Stomach (tissue), 9 donors: ENCODE data around the gene RIMKLB. TPM values are rescaled to one million over a fixed set of nuclear protein-coding genes. Genes with fewer than 3 reads are reported as not detected.

Experiments used
- DNase-seq, 2 donors: peaks; one replicate each; pipeline versions ENCODE4 v3.0.0 to v3.0.0-alpha.2; 2013 to 2019
- H3K27ac ChIP-seq, 5 donors: fragments of 200-600 bp in 4 of 5; sonication (generic) in 4 of 5; one replicate each; pipeline ENCODE4 v1.5.1; 2013 to 2019; ENCODE audit warnings: mild to moderate bottlenecking in 1 of 5, moderate library complexity in 1 of 5
- H3K27me3 ChIP-seq, 3 donors: fragments of 200-600 bp; sonication (generic); one replicate each; pipeline ENCODE4 v1.5.1; 2017 to 2019; ENCODE audit warnings: mixed run types in 1 of 3
- H3K36me3 ChIP-seq, 4 donors: fragments of 200-600 bp; sonication (generic); 1 replicate in 3 of 4; 2 replicates in 1 of 4; pipeline ENCODE4 v1.5.1; 2016 to 2019
- H3K4me1 ChIP-seq, 4 donors: fragments of 200-600 bp; sonication (generic); one replicate each; pipeline ENCODE4 v1.5.1; 2016 to 2019
- H3K4me3 ChIP-seq, 4 donors: fragments of 200-600 bp; sonication (generic) in 3 of 4; one replicate each; pipeline ENCODE4 v1.5.1; 2016 to 2019; ENCODE audit warnings: mild to moderate bottlenecking in 1 of 4
- H3K9me3 ChIP-seq, 4 donors: fragments of 200-600 bp; sonication (generic); one replicate each; pipeline ENCODE4 v1.5.1; 2016 to 2019
- CTCF ChIP-seq, 7 experiments: fragments of 450-650 bp in 4 of 7; fragments of 200-600 bp in 3 of 7; sonication (generic) in 3 of 7; IDR thresholded peaks; one replicate each; pipeline ENCODE4 v1.5.1; 2016 to 2019; ENCODE audit warnings: antibody characterized with exemption in 7 of 7, control low read depth in 2 of 7, mild to moderate bottlenecking in 1 of 7
- EP300 ChIP-seq: sonication (generic); formaldehyde crosslinking; IDR thresholded peaks from one replicate; pipeline ENCODE4 v1.6.1; 2017; ENCODE audit warnings: antibody characterized with exemption
- POLR2A ChIP-seq, 4 donors: fragments of 450-650 bp; IDR thresholded peaks; one replicate each; pipeline ENCODE4 v1.6.1; 2016; ENCODE audit warnings: antibody characterized with exemption in 4 of 4, control low read depth in 2 of 4, mild to moderate bottlenecking in 1 of 4, moderate library complexity in 1 of 4
- POLR2AphosphoS5 ChIP-seq, 3 donors: sonication (generic); formaldehyde crosslinking; IDR thresholded peaks; one replicate each; pipeline ENCODE4 v1.6.1; 2016; ENCODE audit warnings: antibody characterized with exemption in 3 of 3
- WGBS, 5 donors: extraction: QIAGEN DNeasy Blood & Tissue Kit in 3 of 5; methylation state at CpG; one replicate each; pipeline versions ENCODE4 v1.1.5 to v1.1.7; 2013 to 2018; 5-methylcytosine and 5-hydroxymethylcytosine counted together
- intact Hi-C: fragments of 100-400 bp; cut with DNase I; formaldehyde crosslinking; loops from one replicate; pipeline ENCODE4 v1.15.1; 2023; ENCODE audit warnings: low total_unique reads
- polyA plus RNA-seq, 3 donors: library from polyadenylated mRNA; stranded (reverse); fragments of 200-250 nt; gene quantifications; one replicate each; pipeline ENCODE4 v1.2.3, GENCODE V29; 2013
- total RNA-seq, 5 donors: library from RNA; depleted of rRNA; stranded (reverse); fragments of >200 nt; gene quantifications; one replicate each; pipeline versions ENCODE4 v1.1.0 to v1.2.3, GENCODE V29; 2014 to 2016
- donor health status: healthy with polysubstance abuse.
- donor health status: Bipolar disorder and iron deficiency.
- donor health status: healthy.

The RIMKLB gene
- total and polyA plus RNA-seq, 8 donors, result 3.2 to 78.0 (median 24.1) TPM

GRCh38 chr12:8701046-8701660 is 3.4 kb downstream of the RIMKLB start:
- no peak overlapping the region for H3K4me3 ChIP-seq
- peak overlapping the region in 2 of 5 donors; percentile 40 to 97 for H3K27ac ChIP-seq
- H3K27me3 ChIP-seq, result no peaks in the 10 kb centered on the region
- intact Hi-C loops, result no loop called here
- no peaks in the 10 kb centered on the region for H3K36me3 ChIP-seq
- peaks cover 0 to 55% (median 25%) of the 10 kb centered on the region in 4 donors for H3K4me1 ChIP-seq
- TF ChIP-seq EP300 (no peak), CTCF (IDR thresholded peaks at IDR 0.05) (no peak)
- peak in 1 of 2 donors; percentile 26 for DNase-seq
- H3K9me3 ChIP-seq, result no peaks in the 10 kb centered on the region
- 81 to 87% (median 86%) methylated on average over 6 of the region's 6 CpGs for WGBS, 5 donors

DNA sequence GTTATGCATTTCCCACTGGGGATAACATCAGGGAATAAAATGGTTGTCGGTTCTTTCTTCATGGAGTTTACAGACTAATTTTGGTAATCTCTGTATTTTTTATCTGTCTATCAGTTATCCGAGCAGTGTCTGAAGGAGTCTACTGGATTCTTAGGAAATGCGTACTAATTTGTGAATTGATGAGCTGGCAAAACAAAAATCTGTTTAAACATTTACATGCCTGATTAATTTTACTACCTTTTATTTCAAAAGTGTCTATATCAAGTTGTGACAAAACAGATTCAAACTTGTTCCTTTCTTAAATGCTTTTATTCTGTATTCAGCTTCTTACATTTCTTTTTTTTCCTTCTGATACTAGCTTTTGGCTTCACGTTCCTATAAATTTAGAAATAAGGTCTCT is 4.4 kb downstream of the RIMKLB start:
- intact Hi-C loops, result no loop called here

DNA sequence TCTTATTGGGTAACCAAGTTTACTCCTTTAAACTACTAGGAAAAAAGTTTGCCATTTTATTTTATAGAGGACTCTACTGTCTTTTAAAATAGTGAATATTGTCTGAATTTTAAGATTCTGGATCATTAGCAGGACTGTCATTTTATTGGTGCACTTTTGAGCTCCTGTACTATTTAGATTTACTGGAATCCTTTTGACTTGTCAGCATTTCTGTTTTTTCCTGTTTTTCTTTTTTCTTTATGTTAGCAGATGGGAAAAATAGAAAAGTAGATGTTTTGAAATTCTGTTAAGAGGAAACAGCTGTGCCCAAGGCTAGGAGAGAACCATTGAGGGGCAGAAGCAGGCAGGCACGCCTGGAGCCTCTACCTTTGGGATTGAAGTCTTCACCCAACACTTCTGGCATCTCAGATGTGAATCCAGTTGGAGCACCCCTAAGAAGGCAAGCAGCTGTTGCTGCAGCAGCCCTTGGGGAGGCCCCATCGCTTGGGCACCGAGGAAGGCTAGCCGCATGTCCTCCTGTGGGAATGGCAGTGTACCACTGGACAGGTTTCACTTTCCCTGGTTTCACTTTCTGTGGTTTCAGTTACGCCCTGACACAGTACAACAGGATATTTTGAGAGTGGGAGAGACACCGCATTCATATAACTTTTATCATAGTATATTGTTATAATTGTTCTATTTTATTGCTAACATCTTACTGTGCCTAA is 11.5 kb downstream of the RIMKLB start:
- no peaks in the 10 kb centered on the region for H3K9me3 ChIP-seq
- no peak for TF ChIP-seq CTCF (IDR thresholded peaks at IDR 0.05)
- no peak for TF ChIP-seq POLR2A (IDR thresholded peaks at IDR 0.05)
- peak in 2 of 3 donors; percentile 27 to 47 for TF ChIP-seq POLR2AphosphoS5 (IDR thresholded peaks at IDR 0.05)
- peak; percentile 53 to 62 for DNase-seq
- intact Hi-C loops, result no loop called here
- H3K36me3 ChIP-seq, result peaks cover 0 to 4% (median 0%) of the 10 kb centered on the region in 4 donors
- peak overlapping the region; percentile 27 to 39 (median 33) for H3K4me3 ChIP-seq
- H3K27me3 ChIP-seq, result no peaks in the 10 kb centered on the region
- 25 to 41% (median 27%) methylated on average over 6 of the region's 6 CpGs for WGBS, 5 donors
- H3K4me1 ChIP-seq, result peaks cover 0 to 35% (median 18%) of the 10 kb centered on the region in 4 donors
- peak overlapping the region in 4 of 5 donors; percentile 44 to 66 (median 61) for H3K27ac ChIP-seq

More for the DNA sequence above, 4.4 kb downstream of the RIMKLB start:
- 76 to 85% (median 82%) methylated on average over 4 of the region's 4 CpGs for WGBS, 5 donors
- Histone ChIP-seq H3K4me3 (no peak overlapping the region), H3K27ac (no peak overlapping the region), H3K9me3 (no peaks in the 10 kb centered on the region), H3K4me1 (peaks cover 0 to 47% (median 19%) of the 10 kb centered on the region in 4 donors), H3K36me3 (no peaks in the 10 kb centered on the region), H3K27me3 (no peaks in the 10 kb centered on the region)
- no peak for TF ChIP-seq POLR2A (IDR thresholded peaks at IDR 0.05)
- TF ChIP-seq CTCF (IDR thresholded peaks at IDR 0.05), result no peak
- TF ChIP-seq EP300, result no peak
- DNase-seq, result no peak

- Histone ChIP-seq H3K27ac (peak overlapping the region in 2 of 5 donors; percentile 4 to 5), H3K4me3 (no peak overlapping the region), H3K9me3 (no peaks in the 10 kb centered on the region), H3K4me1 (peaks cover 0 to 30% (median 18%) of the 10 kb centered on the region in 4 donors), H3K27me3 (no peaks in the 10 kb centered on the region), H3K36me3 (peaks cover 0 to 12% (median 8%) of the 10 kb centered on the region in 4 donors)
- intact Hi-C loops, result no loop called here
- TF ChIP-seq POLR2AphosphoS5 (IDR thresholded peaks at IDR 0.05), result no peak
- TF ChIP-seq POLR2A (IDR thresholded peaks at IDR 0.05), result no peak
- TF ChIP-seq EP300, result no peak
- no peak for TF ChIP-seq CTCF (IDR thresholded peaks at IDR 0.05)
- WGBS, 5 donors, result 27 to 51% (median 35%) methylated on average over 2 of the region's 2 CpGs
- DNase-seq, result no peak
Measured at GRCh38 chr12:8712572-8712971, 14.8 kb downstream of the RIMKLB start.
